Measurements from ENCODE around the gene CCDC85C. TPM values are rescaled to one million over a fixed set of nuclear protein-coding genes. Genes with fewer than 3 reads are reported as not detected.

Gene CCDC85C
- total and polyA plus RNA-seq, 4 donors: 4.0 to 23.9 (median 9.6) TPM

DNA sequence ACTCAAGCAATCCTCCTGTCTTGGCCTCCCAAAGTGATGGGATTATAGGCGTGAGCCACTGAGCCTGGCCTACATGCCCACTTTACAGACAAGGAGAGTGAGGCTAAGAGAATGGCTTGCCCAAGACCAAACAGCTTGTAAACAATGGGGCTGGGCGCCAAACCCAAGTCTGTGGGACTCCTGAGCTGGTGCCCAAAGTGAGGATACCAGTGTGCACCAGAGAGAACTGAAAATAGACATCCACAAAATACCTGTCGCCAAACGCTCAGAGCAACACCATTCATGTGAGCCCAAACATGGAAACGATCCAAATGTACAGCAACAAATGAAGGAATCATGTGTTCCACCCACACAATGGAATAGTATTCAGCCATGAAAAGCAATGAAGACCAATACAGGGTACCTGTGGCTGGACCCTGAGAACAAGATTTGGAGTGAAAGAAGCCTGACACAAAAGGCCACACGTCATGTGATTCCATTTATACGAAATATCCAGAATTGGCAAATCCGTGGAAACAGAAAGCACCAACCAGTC lies 84.6 kb downstream of the CCDC85C start:
- no peak for TF ChIP-seq TAF1 (conservative IDR thresholded peaks at IDR 0.05)
- TF ChIP-seq, protein P1, sequence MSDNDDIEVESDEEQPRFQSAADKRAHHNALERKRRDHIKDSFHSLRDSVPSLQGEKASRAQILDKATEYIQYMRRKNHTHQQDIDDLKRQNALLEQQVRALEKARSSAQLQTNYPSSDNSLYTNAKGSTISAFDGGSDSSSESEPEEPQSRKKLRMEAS (IDR thresholded peaks at IDR 0.05): no peak
- TF ChIP-seq HNF4G (IDR thresholded peaks at IDR 0.05): no peak
- no peak for TF ChIP-seq NR2F2 (IDR thresholded peaks at IDR 0.05)
- TF ChIP-seq JUND (IDR thresholded peaks at IDR 0.05): no peak
- TF ChIP-seq, protein P2, sequence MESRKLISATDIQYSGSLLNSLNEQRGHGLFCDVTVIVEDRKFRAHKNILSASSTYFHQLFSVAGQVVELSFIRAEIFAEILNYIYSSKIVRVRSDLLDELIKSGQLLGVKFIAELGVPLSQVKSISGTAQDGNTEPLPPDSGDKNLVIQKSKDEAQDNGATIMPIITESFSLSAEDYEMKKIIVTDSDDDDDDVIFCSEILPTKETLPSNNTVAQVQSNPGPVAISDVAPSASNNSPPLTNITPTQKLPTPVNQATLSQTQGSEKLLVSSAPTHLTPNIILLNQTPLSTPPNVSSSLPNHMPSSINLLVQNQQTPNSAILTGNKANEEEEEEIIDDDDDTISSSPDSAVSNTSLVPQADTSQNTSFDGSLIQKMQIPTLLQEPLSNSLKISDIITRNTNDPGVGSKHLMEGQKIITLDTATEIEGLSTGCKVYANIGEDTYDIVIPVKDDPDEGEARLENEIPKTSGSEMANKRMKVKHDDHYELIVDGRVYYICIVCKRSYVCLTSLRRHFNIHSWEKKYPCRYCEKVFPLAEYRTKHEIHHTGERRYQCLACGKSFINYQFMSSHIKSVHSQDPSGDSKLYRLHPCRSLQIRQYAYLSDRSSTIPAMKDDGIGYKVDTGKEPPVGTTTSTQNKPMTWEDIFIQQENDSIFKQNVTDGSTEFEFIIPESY (IDR thresholded peaks at IDR 0.05): no peak
- peaks cover 0 to 16% (median 3%) of the 10 kb centered on the region in 4 donors for H3K4me1 ChIP-seq (ENCODE audit: control insufficient read depth in 4 of 4, insufficient read depth in 4 of 4, low read length in 3 of 4)
- peaks cover 0 to 15% (median 2%) of the 10 kb centered on the region in 4 donors for H3K36me3 ChIP-seq (ENCODE audit: control insufficient read depth in 4 of 4, insufficient read depth in 3 of 4, low read depth in 1 of 4, low read length in 3 of 4)
- H3K4me3 ChIP-seq (ENCODE audit: low read depth in 1 of 3, low read length in 3 of 3): no peak overlapping the region
- H3K9ac ChIP-seq (ENCODE audit: low read depth in 1 of 2, low read length in 2 of 2): no peak overlapping the region
- H3K27me3 ChIP-seq (ENCODE audit: control insufficient read depth in 4 of 4, insufficient read depth in 4 of 4, low read length in 3 of 4): no peaks in the 10 kb centered on the region
- 93% methylated on average over 8 of the region's 8 CpGs for WGBS
- DNase-seq (ENCODE audit: low spot score): no peak
- no peak overlapping the region for H3K27ac ChIP-seq (ENCODE audit: low read depth in 1 of 2, low read length in 2 of 2)
- H3K9me3 ChIP-seq (ENCODE audit: control insufficient read depth in 4 of 4, low read length in 3 of 4): no peaks in the 10 kb centered on the region

DNA sequence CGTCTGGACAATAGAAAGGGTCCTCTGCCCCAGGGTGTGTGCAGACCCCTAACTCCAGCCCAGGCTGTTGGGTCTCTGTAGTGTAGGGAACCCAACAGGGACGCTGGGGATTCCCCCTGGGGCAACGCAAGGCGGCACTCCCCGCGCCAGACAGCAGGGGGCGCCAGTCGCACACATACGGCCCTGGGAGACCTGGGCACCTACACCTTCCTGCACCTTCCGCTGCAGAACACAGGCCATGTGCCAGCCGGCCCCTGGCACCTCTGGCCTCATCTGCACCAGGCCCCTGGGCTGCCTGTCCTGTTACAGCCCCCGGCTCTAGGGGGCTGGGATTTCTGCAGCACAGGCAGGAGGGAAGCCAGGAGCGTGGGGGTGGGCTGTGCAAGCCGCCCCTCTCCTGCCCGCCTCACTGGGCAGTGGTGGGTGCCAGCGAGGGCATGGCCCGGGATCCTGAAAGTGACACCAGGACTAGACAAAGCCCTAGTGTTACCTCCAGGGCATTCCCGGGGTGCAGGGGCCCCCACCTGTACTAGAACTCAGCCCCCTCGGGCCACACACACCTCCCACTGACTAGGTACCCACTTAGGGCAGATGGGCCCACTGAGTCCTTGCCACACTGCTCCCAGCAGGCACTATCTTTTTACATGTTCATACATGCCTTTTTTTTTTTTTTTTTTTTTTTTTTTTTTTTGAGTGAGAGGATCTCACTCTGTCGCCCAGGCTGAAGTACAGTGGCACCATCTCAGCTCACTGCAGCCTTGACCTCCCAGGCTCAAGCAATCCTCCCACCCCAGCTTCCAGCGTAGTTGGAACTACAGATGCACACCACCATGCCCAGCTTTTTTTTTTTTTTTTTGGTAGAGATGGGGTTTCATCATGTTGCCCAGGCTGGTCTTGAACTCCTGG lies 85.3 kb downstream of the CCDC85C start:
- TF ChIP-seq FOXA2 (IDR thresholded peaks at IDR 0.05) (no peak), RAD21 (IDR thresholded peaks at IDR 0.05) (peak; percentile 99 to 100), TAF1 (conservative IDR thresholded peaks at IDR 0.05) (no peak), NR2F2 (IDR thresholded peaks at IDR 0.05) (no peak), GABPA (IDR thresholded peaks at IDR 0.05 in 1 of 2, conservative IDR thresholded peaks at IDR 0.05 in 1 of 2) (no peak), YY1 (IDR thresholded peaks at IDR 0.05) (no peak), RXRA (IDR thresholded peaks at IDR 0.05) (peak; percentile 9 to 26)
- TF ChIP-seq, protein P1 (IDR thresholded peaks at IDR 0.05): no peak
- TF ChIP-seq, protein P3, sequence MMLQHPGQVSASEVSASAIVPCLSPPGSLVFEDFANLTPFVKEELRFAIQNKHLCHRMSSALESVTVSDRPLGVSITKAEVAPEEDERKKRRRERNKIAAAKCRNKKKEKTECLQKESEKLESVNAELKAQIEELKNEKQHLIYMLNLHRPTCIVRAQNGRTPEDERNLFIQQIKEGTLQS (IDR thresholded peaks at IDR 0.05): no peak
- TF ChIP-seq, protein P2 (IDR thresholded peaks at IDR 0.05): no peak
- TF ChIP-seq, protein P4, sequence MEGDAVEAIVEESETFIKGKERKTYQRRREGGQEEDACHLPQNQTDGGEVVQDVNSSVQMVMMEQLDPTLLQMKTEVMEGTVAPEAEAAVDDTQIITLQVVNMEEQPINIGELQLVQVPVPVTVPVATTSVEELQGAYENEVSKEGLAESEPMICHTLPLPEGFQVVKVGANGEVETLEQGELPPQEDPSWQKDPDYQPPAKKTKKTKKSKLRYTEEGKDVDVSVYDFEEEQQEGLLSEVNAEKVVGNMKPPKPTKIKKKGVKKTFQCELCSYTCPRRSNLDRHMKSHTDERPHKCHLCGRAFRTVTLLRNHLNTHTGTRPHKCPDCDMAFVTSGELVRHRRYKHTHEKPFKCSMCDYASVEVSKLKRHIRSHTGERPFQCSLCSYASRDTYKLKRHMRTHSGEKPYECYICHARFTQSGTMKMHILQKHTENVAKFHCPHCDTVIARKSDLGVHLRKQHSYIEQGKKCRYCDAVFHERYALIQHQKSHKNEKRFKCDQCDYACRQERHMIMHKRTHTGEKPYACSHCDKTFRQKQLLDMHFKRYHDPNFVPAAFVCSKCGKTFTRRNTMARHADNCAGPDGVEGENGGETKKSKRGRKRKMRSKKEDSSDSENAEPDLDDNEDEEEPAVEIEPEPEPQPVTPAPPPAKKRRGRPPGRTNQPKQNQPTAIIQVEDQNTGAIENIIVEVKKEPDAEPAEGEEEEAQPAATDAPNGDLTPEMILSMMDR (IDR thresholded peaks at IDR 0.05; ENCODE audit: low read depth, low read length, missing input control): peak; percentile 98
- no peaks in the 10 kb centered on the region for H3K9me3 ChIP-seq (ENCODE audit: control insufficient read depth in 4 of 4, low read length in 3 of 4)
- peaks cover 0 to 20% (median 2%) of the 10 kb centered on the region in 4 donors for H3K36me3 ChIP-seq (ENCODE audit: control insufficient read depth in 4 of 4, insufficient read depth in 3 of 4, low read depth in 1 of 4, low read length in 3 of 4)
- peaks cover 0 to 12% (median 3%) of the 10 kb centered on the region in 4 donors for H3K4me1 ChIP-seq (ENCODE audit: control insufficient read depth in 4 of 4, insufficient read depth in 4 of 4, low read length in 3 of 4)
- no peaks in the 10 kb centered on the region for H3K27me3 ChIP-seq (ENCODE audit: control insufficient read depth in 4 of 4, insufficient read depth in 4 of 4, low read length in 3 of 4)
- no peak overlapping the region for H3K4me3 ChIP-seq (ENCODE audit: low read depth in 1 of 3, low read length in 3 of 3)
- H3K27ac ChIP-seq (ENCODE audit: low read depth in 1 of 2, low read length in 2 of 2): no peak overlapping the region
- 38% methylated on average over 21 of the region's 21 CpGs for WGBS
- DNase-seq (ENCODE audit: low spot score): peak; percentile 82
- no peak overlapping the region for H3K9ac ChIP-seq (ENCODE audit: low read depth in 1 of 2, low read length in 2 of 2)

Data from liver (tissue), 9 donors.